Stimulated activated CD8-positive, alpha-beta memory T cell treated with anti-CD3 and anti-CD28 coated beads, Interleukin-15, amount 100 ng/mL, for 48 hours (primary cell): ENCODE data around the gene RARB.

ENCODE experiments used
- DNase-seq, 2 donors: peaks; one replicate each; pipeline ENCODE4 v3.0.0-alpha.2; 2020; ENCODE audit warnings: low read depth in 2 of 2

The RARB gene

DNA sequence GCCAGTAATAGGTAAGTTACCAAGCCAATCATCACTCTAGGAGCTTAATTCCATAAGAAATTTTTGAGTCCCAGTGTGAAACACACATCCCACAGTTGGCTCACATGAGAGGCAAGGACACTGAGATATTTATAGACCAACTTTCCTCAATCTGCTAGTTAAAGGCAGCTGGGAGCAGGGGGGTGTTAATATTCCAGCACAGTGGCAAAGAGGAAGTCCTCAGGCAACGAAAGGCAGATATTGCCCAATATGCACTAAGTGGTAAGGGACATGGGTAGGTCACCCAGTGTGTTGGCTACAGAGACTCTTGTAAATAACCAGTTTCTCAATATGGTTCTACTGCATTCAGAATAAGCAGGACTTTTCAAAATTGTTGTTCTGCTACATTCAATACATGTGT is 175.6 kb downstream of the RARB start:
- no peak for DNase-seq

- no peak for DNase-seq
Measured at GRCh38 chr3:25604107-25604805, 176.2 kb downstream of the RARB start.

- DNase-seq = no peak
Measured at GRCh38 chr3:25610167-25610566, 182.1 kb downstream of the RARB start.

DNA sequence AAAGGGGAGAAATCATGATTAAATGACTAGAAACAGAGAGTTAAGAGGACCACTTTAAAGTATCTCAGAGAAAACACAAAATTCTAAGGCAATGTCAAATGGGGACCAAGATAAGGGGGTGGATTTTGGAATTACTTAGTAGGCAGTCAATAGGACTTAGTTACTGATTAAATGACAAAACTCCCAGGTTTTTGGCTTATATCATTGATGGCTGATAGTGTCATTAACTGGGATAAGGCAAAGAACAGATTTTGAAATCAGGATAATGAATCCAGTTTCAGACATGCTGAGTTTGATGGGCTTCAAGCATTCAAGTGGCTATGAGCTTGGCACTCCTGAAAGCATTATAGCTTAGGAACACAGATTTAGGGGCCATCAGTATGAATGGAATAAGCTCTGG is 182.7 kb downstream of the RARB start:
- DNase-seq = no peak

DNA sequence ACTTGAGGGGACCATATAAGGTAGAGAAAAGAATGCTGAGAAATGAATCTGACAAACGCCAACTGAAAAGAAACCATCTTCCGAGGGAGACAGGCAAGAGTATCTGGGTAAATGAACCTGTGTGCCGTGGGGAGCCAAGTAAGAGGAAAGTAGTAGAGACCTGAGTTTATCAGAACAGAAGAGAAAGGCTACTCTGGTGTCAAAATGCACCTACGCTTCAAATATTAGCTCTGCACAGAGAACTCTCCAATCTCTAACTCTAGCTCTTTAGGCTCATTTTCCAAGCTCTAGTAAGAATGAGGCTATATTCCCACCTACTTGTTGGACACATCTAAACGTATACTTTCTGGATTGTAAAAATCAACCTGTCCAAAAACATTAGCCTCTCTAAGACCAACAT is 183.1 kb downstream of the RARB start:
- DNase-seq = no peak

GRCh38 chr3:25618028-25618427 is 190.0 kb downstream of the RARB start:
- DNase-seq = no peak

GRCh38 chr3:25619382-25619781 is 191.3 kb downstream of the RARB start:
- DNase-seq = no peak

DNA sequence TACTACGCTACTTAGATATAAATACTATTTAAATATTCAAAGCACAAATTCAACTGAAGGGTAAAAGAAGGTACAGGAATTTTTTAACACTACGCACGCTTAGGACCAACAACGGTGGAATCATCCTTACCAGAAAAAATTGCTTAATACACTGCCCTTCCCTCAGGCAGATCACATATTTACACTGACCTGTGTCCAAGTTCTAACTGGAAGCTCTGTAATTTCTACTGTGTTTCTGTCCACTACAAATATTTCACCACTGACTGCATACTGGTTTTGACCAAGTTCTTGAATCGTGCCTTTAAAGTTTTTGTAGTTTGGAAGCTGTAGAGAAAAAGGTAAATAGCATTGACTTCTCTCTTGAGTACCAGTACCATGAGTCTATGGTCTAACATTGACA is 192.4 kb downstream of the RARB start:
- DNase-seq = no peak

GRCh38 chr3:25621087-25621486 is 193.0 kb downstream of the RARB start:
- DNase-seq = no peak

GRCh38 chr3:25631989-25632388 is 203.9 kb downstream of the RARB start:
- no peak for DNase-seq

GRCh38 chr3:25633919-25634318 is 205.9 kb downstream of the RARB start:
- no peak for DNase-seq

GRCh38 chr3:25635038-25635437 is 207.0 kb downstream of the RARB start:
- DNase-seq = no peak
